Measurements from ENCODE around the gene YWHAQ. TPM values are rescaled to one million over a fixed set of nuclear protein-coding genes. Genes with fewer than 3 reads are reported as not detected.
A peak's percentile ranks its signal among the peaks of the same experiment; 100 is the strongest.

YWHAQ gene
- polyA plus RNA-seq, 1 of the 3 experiments (the other 2 are of a cell fraction) = 240 TPM

- ChIA-PET CTCF (interaction anchor here (1.8 kb wide), 1 partner anchor 221 kb away, joined by 4 read pairs; no protein-coding TSS in a partner anchor), POLR2A (interaction anchor here (0.6 to 1.8 kb wide), 2 partner anchors 52 to 258 kb away, joined by 5 to 10 read pairs; partner anchors contain the start of gene YWHAQ)
- Histone ChIP-seq H3K79me2 (ENCODE audit: insufficient read depth) (peaks cover 27% of the 10 kb centered on the region; the same call in 1 of the 2 replicates), H3F3A (replicated peaks; ENCODE audit: insufficient read depth) (peaks cover 44% of the 10 kb centered on the region), H3K4me2 (no peak overlapping the region), H3K4me3 (ENCODE audit: low read depth in 2 of 2, low read length in 1 of 2) (no peak overlapping the region), H4K20me1 (ENCODE audit: insufficient read depth) (peaks cover 5% of the 10 kb centered on the region; the same call in 1 of the 2 replicates), H3K9me3 (no peaks in the 10 kb centered on the region), H3K4me1 (ENCODE audit: control insufficient read depth in 1 of 2, insufficient read depth in 2 of 2, low read depth in 1 of 2, low read length in 1 of 2) (peaks cover 0 to 8% of the 10 kb centered on the region in 2 experiments; a peak in 1 of 4 replicates), H2AFZ (ENCODE audit: low read depth) (no peak overlapping the region), H3K27me3 (ENCODE audit: insufficient read depth) (no peaks in the 10 kb centered on the region), H3K27ac (ENCODE audit: low read depth in 2 of 2, low read length in 1 of 2) (no peak overlapping the region), H3K9ac (no peak overlapping the region), H3K36me3 (replicated peaks in 1 of 2; ENCODE audit: control insufficient read depth in 1 of 2, insufficient read depth in 2 of 2, low read length in 1 of 2) (peaks cover 6 to 30% of the 10 kb centered on the region in 2 experiments), H3K9me2 (no peaks in the 10 kb centered on the region)
- no peak for DNase-seq
- TF ChIP-seq TCF12 (IDR thresholded peaks at IDR 0.05) (no peak), ELF1 (IDR thresholded peaks at IDR 0.05) (no peak), FOXJ3 (CRISPR knock-in tag; IDR thresholded peaks at IDR 0.05) (no peak), POLR2AphosphoS5 (IDR thresholded peaks at IDR 0.05; ENCODE audit: low read depth, low read length) (peak; percentile 41; the same call in 1 of the 2 replicates), FOXM1 (IDR thresholded peaks at IDR 0.05; ENCODE audit: low read depth) (no peak)
- 85% methylated on average over 8 of the region's 9 CpGs for WGBS (ENCODE audit: low lambda C conversion rate)
Observed at GRCh38 chr2:9578467-9579235, 52.1 kb downstream of the YWHAQ start.

GRCh38 chr2:9574331-9574730 lies 56.5 kb downstream of the YWHAQ start:
- CTCF ChIA-PET = interaction anchor here (1.3 kb wide), 1 partner anchor 12 kb away, joined by 3 read pairs; no protein-coding TSS in a partner anchor
- TF ChIP-seq RCOR1 (IDR thresholded peaks at IDR 0.05; ENCODE audit: low read length) (no peak), TCF12 (IDR thresholded peaks at IDR 0.05) (no peak), MEF2A (IDR thresholded peaks at IDR 0.05; ENCODE audit: borderline replicate concordance, low read depth) (no peak), ELF1 (IDR thresholded peaks at IDR 0.05) (no peak), RFX5 (IDR thresholded peaks at IDR 0.05; ENCODE audit: low read length) (no peak), POLR2AphosphoS5 (IDR thresholded peaks at IDR 0.05; ENCODE audit: low read depth, low read length) (no peak), JUND (IDR thresholded peaks at IDR 0.05) (no peak), REST (IDR thresholded peaks at IDR 0.05; ENCODE audit: low read depth, low read length) (no peak), YY1 (IDR thresholded peaks at IDR 0.05; ENCODE audit: low read depth) (no peak), GATA2 (CRISPR knock-in tag; IDR thresholded peaks at IDR 0.05) (no peak), NRF1 (IDR thresholded peaks at IDR 0.05; ENCODE audit: low read depth, low read length) (no peak)
- H3K4me2 ChIP-seq = no peak overlapping the region
- no peaks in the 10 kb centered on the region for H3K9me2 ChIP-seq
- no peaks in the 10 kb centered on the region for H4K20me1 ChIP-seq (ENCODE audit: insufficient read depth)
- 0 out of 2 replicates have a peak, but pooled peaks cover 5% of the 10 kb centered on the region for H3K79me2 ChIP-seq (ENCODE audit: insufficient read depth)
- H3K36me3 ChIP-seq (replicated peaks in 1 of 2; ENCODE audit: control insufficient read depth in 1 of 2, insufficient read depth in 2 of 2, low read length in 1 of 2) = peaks cover 0 to 3% of the 10 kb centered on the region in 2 experiments
- peaks cover 0 to 15% of the 10 kb centered on the region in 2 experiments; a peak in 2 of 4 replicates for H3K4me1 ChIP-seq (ENCODE audit: control insufficient read depth in 1 of 2, insufficient read depth in 2 of 2, low read depth in 1 of 2, low read length in 1 of 2)
- H2AFZ ChIP-seq (ENCODE audit: low read depth) = no peak overlapping the region
- H3K27me3 ChIP-seq (ENCODE audit: insufficient read depth) = no peaks in the 10 kb centered on the region
- 97% methylated on average over 2 of the region's 2 CpGs for WGBS (ENCODE audit: low lambda C conversion rate)
- 0 out of 4 replicates have a peak overlapping the region, but pooled peaks of 1 of the 2 experiments have one; percentile 5 for H3K27ac ChIP-seq (ENCODE audit: low read depth in 2 of 2, low read length in 1 of 2)
- H3K9me3 ChIP-seq = no peaks in the 10 kb centered on the region
- POLR2A ChIA-PET = interaction anchor here (0.6 kb wide), 1 partner anchor 208 kb away, joined by 3 read pairs; no protein-coding TSS in a partner anchor
- H3K4me3 ChIP-seq (ENCODE audit: low read depth in 2 of 2, low read length in 1 of 2) = no peak overlapping the region
- peaks cover 40% of the 10 kb centered on the region for H3F3A ChIP-seq (replicated peaks; ENCODE audit: insufficient read depth)
- no peak for DNase-seq
- H3K9ac ChIP-seq = no peak overlapping the region

All from SK-N-SH (cell line).